OCI-M2 (cell line): ENCODE results near the gene GABRB1.

ENCODE experiments used
- DNase-seq: peaks from one replicate; lab custom pipeline; 2025; ENCODE audit not compliant: unreplicated experiment; lab: John Stamatoyannopoulos, UW

Gene GABRB1

GRCh38 chr4:47045261-47045660 is 13.9 kb downstream of the GABRB1 start:
- DNase-seq = no peak

GRCh38 chr4:47049347-47049746 is 18.0 kb downstream of the GABRB1 start:
- no peak for DNase-seq

GRCh38 chr4:47050761-47051725 is 19.7 kb downstream of the GABRB1 start:
- DNase-seq = no peak

GRCh38 chr4:47053485-47053884 is 22.1 kb downstream of the GABRB1 start:
- no peak for DNase-seq

- DNase-seq = no peak
Observed at GRCh38 chr4:47054130-47054529, 22.8 kb downstream of the GABRB1 start.

GRCh38 chr4:47057991-47058390 is 26.6 kb downstream of the GABRB1 start:
- no peak for DNase-seq

- no peak for DNase-seq
Observed at GRCh38 chr4:47060561-47060960, 29.2 kb downstream of the GABRB1 start.

GRCh38 chr4:47061435-47061834 is 30.1 kb downstream of the GABRB1 start:
- no peak for DNase-seq

- DNase-seq = no peak
Observed at GRCh38 chr4:47065051-47065481, 33.7 kb downstream of the GABRB1 start.

GRCh38 chr4:47068986-47069385 is 37.6 kb downstream of the GABRB1 start:
- no peak for DNase-seq

GRCh38 chr4:47071901-47072341 is 40.6 kb downstream of the GABRB1 start:
- DNase-seq = no peak

GRCh38 chr4:47073647-47074046 is 42.3 kb downstream of the GABRB1 start:
- DNase-seq = no peak

GRCh38 chr4:47074816-47075215 is 43.4 kb downstream of the GABRB1 start:
- DNase-seq = no peak

- DNase-seq = no peak
Observed at GRCh38 chr4:47075262-47075661, 43.9 kb downstream of the GABRB1 start.

GRCh38 chr4:47075919-47076318 is 44.6 kb downstream of the GABRB1 start:
- no peak for DNase-seq

- no peak for DNase-seq
Observed at GRCh38 chr4:47084111-47084510, 52.7 kb downstream of the GABRB1 start.

- DNase-seq = no peak
Observed at GRCh38 chr4:47084795-47085194, 53.4 kb downstream of the GABRB1 start.

GRCh38 chr4:47088298-47088697 is 56.9 kb downstream of the GABRB1 start:
- no peak for DNase-seq

- DNase-seq = no peak
Observed at GRCh38 chr4:47095884-47096283, 64.5 kb downstream of the GABRB1 start.

GRCh38 chr4:47101453-47101852 is 70.1 kb downstream of the GABRB1 start:
- DNase-seq = no peak

GRCh38 chr4:47104986-47105385 is 73.6 kb downstream of the GABRB1 start:
- no peak for DNase-seq

GRCh38 chr4:47106561-47106960 is 75.2 kb downstream of the GABRB1 start:
- DNase-seq = no peak

GRCh38 chr4:47109379-47109778 is 78.0 kb downstream of the GABRB1 start:
- DNase-seq = no peak
